ENCODE data around the gene RAI1. TPM values are rescaled to one million over a fixed set of nuclear protein-coding genes. Genes with fewer than 3 reads are reported as not detected.

The RAI1 gene
- total RNA-seq, 1 donor, result 9.1 TPM

DNA sequence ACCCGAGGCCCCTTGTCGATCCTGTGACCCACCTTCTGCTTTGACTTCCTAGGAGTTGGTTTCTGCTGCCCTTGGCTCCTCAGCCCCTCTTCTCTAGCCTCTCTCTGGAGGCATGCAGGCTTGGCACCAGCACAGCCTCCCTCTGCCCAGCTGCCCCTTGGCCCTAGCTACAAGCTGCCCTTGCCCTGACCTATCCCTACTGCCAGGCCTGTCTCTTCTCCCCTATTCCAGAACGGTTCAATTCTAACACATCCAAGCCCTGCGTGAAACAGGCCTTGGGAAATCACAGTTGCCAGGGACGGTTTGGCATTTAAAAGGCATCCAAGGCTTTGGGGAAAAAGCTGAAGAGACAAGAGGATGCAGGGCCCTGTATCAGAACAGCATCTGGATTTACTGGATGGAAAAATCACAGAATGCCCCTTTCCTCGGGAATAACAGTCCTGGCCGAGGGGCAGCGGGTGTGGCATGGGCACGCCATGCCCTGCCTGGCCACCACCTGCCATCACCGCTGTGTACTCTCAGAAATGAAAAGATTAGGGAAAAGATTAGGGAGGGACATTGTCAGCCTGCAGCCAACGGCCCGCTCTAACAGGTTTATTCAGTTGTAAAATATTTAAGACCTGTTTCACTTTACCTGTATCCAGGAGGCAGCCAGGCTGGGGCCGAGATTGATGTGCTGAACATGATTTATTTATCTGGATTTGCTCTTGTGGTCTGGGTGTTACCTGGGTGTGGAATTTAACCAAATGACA, 15.8 kb downstream of the RAI1 start:
- DNase-seq (ENCODE audit: low read depth), result no peak
- H3K4me3 ChIP-seq (ENCODE audit: low read depth, low read length), result no peak overlapping the region
- TF ChIP-seq, protein P1, sequence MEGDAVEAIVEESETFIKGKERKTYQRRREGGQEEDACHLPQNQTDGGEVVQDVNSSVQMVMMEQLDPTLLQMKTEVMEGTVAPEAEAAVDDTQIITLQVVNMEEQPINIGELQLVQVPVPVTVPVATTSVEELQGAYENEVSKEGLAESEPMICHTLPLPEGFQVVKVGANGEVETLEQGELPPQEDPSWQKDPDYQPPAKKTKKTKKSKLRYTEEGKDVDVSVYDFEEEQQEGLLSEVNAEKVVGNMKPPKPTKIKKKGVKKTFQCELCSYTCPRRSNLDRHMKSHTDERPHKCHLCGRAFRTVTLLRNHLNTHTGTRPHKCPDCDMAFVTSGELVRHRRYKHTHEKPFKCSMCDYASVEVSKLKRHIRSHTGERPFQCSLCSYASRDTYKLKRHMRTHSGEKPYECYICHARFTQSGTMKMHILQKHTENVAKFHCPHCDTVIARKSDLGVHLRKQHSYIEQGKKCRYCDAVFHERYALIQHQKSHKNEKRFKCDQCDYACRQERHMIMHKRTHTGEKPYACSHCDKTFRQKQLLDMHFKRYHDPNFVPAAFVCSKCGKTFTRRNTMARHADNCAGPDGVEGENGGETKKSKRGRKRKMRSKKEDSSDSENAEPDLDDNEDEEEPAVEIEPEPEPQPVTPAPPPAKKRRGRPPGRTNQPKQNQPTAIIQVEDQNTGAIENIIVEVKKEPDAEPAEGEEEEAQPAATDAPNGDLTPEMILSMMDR (IDR thresholded peaks at IDR 0.05; ENCODE audit: insufficient read depth, low read length), result no peak

DNA sequence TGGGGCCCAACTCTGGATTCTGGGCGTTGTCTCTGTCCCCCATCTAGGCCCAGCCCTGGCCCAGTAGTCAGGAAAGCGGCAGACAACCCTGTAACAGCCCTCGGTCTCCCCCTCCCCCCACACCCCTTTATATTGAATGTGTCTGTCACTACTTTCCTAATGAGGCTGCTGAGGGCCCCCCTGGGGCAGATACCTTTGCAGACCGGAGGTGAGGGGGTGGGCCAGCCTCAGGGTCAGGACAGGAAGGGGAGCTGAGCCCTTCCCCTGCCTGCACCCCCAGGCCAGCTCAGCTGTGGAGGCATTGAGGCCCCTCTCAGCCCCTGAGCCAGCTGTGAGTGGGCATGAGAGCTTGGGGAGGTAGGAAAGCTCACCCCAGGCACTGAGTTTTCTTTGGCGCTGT, 17.1 kb downstream of the RAI1 start:
- no peak overlapping the region for H3K4me3 ChIP-seq (ENCODE audit: low read depth, low read length)
- TF ChIP-seq, protein P1 (IDR thresholded peaks at IDR 0.05; ENCODE audit: insufficient read depth, low read length), result no peak
- no peak for DNase-seq (ENCODE audit: low read depth)

DNA sequence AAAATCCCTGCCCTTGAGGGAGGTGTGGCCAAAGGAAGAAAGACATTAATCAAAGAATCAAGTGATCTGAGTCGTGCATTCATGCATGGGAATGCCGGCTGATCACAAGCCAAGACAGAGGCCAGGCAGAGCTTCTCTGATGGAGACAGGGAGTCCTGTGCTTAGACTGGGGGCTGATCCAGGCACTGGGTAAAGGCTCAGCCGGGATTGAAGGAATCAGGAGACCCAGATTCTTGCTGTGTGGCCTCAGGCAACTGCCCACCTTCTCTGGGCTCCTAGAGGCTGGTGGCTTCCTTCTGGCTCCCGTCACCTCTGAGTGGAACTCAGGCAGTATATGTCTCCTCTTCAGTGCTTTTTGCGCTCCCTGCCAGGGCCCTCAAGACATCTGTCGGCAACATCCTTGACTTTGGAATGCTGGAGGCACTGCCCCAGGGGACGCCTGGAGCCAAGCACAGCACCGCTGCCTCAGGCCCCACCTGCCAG, 17.7 kb downstream of the RAI1 start:
- TF ChIP-seq, protein P1 (IDR thresholded peaks at IDR 0.05; ENCODE audit: insufficient read depth, low read length), result no peak
- DNase-seq (ENCODE audit: low read depth), result no peak

DNA sequence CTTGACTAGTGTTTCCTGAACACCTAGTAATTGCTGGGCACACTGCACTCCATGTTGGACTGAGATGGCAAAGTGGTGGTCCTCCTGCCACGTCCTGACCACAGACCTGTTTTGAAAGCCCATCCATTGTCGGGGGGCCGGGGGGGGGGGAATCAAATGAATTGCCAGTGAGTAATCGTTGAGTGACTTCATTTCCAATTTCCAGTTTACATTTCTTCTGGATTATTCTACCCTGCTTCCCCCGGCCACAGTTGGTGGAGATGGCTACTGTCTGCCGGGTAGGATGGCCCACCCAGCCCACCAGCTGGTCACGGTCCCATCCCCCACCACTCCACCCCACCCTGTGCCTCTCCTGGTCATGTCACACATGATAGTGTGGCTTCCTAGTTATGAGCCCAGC, 18.2 kb downstream of the RAI1 start:
- TF ChIP-seq, protein P1 (IDR thresholded peaks at IDR 0.05; ENCODE audit: insufficient read depth, low read length), result no peak
- no peak overlapping the region for H3K4me3 ChIP-seq (ENCODE audit: low read depth, low read length)
- no peak for DNase-seq (ENCODE audit: low read depth)

More for the DNA sequence above, 17.7 kb downstream of the RAI1 start:
- no peak overlapping the region for H3K4me3 ChIP-seq (ENCODE audit: low read depth, low read length)

DNA sequence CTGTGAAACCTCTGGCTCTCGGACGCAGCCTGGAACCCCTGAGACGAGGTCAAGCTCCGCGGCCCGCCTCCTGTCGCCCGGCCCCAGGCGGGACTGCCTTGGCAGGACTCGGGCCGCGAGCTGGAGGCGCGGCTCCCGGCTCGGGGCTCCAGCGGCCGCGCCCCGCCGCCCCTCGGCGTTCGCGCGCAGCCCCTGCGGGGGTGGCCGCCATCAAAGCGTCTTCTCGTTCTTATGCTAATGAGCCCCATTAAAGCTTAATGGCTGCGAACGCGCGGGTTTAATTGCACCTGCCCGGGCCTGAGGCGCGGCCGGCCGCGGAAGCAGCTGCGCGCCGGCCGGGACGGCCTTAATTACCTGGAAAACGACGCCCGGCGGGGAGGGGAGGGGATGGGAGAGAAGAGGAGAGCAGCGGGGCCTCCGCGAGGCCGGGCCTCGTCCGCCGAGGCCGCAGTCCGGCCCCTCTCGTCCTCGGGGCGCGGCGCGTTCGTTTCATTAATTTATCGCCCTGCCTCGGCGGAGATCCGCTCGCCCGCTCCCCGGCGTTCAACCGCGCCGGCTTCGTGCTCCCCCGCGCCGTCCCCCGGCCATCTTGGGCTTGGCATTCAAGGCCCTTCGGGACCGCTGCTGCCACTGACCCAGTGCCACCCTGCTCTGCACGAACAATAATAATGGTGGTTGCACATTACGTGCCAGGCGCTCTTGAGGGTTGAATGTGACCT, 19.2 kb downstream of the RAI1 start:
- H3K4me3 ChIP-seq (ENCODE audit: low read depth, low read length), result no peak overlapping the region
- no peak for DNase-seq (ENCODE audit: low read depth)
- TF ChIP-seq, protein P1 (IDR thresholded peaks at IDR 0.05; ENCODE audit: insufficient read depth, low read length), result no peak

DNA sequence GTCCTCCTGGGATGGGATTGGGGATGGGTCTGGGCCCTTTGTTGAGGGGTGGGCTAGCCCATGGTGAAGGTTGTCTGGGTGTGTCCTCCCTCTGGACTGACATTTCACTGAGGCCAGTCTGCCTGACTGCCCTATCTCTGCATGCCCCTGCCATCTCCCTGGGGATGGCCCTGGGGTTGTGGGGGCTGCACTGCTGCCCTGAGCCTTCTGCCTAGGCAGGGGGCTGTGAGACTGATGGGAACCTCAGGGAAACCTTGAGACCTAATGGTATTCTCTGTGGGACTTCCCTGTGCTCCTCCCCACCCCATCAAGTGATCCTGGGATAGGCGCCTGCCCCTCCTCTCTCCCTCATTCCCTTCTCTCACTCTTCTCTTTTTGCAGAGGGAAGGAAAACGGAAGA, 19.9 kb downstream of the RAI1 start:
- DNase-seq (ENCODE audit: low read depth), result no peak
- H3K4me3 ChIP-seq (ENCODE audit: low read depth, low read length), result no peak overlapping the region
- TF ChIP-seq, protein P1 (IDR thresholded peaks at IDR 0.05; ENCODE audit: insufficient read depth, low read length), result no peak

Measured in fibroblast of the aortic adventitia (primary cell).